HG03520 (cell line): ENCODE measurements around the gene SLC6A7.

Experiments used
- ATAC-seq: cut with Tn5 transposase; IDR thresholded peaks from one replicate; pipeline ENCODE4 v1.9.1; 2021; ENCODE audit warnings: mild to moderate bottlenecking, moderate library complexity; ENCODE audit not compliant: unreplicated experiment

The SLC6A7 gene

DNA sequence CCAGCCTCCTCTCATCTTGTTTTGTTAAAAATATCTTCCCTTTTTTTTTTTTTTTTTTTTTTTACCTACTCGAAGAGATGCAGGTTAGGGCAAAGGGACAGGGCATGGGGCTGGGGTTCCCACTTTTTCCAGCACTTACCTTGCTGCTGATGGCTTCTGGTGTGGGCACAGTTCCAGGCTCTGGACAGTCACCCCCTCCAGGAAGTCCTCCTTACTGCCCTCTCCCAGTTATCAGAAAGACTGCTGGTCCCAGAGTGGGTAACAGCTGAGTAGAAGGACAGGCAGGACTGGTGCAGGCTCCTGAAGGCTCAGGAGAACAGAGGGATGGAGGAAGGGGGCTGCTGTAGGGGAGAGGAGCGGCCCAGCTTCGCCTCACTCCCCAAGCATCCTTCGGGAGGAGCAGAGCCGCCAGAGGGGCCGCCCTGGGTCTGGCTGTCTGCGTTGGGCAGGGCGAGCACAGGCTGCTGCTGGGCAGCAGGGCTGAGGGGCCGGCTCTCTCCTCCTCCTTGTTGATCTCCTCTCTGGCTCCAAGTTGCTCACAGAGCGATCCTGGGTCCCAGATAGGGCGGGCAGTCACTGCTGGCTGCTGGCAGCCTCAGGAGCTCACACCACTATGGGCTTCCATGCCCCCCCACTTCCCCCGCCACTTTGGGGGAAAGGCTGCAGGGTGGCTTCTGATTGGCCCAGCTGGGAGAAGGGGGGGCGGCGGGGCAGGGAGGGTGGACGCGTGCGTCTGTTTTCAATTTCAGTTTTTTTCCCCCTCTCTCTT is 34.4 kb upstream of the SLC6A7 start, which contains the start of gene PDGFRB:
Gene PDGFRB (minus strand): TSS at position 588 of the 769 bp plus-strand sequence. CDS start 18,798 bp downstream, outside the sequence.
- no peak for ATAC-seq

DNA sequence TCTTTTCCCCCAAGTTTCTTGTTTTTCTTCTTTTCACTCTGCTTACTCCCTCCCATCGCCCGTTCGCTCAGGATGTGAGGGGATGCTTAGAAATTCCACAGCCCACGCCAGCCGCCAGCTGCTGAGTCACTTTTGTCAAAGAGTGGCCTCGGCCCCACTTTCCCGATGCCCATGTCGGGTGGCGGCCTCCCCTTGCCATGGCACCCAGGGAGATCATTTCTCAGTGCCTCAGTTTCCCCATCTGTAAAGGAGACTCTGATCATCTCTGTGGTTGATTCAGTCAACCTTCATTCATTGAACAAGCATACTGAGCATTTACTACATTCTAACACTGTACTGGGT is 33.9 kb upstream of the SLC6A7 start:
- no peak for ATAC-seq

DNA sequence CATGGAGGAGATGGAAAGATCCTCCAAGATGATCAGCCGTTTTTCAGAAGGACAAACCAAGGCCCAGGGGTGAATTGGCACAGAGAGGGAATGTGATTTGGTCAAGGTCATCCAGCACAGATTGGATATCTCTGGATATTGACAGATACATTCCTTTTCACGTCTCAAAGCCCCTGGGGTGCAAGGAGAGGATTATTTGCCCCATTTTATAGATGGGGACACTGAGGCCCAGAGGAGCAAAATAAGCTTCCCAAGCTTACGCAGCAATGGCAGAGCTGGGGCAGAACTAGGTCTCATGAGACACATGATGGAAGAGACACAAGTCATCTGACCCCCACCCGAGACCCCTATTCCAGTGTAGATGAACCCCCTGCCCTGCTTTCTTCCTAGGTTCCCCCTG is 33.3 kb upstream of the SLC6A7 start:
- no peak for ATAC-seq

DNA sequence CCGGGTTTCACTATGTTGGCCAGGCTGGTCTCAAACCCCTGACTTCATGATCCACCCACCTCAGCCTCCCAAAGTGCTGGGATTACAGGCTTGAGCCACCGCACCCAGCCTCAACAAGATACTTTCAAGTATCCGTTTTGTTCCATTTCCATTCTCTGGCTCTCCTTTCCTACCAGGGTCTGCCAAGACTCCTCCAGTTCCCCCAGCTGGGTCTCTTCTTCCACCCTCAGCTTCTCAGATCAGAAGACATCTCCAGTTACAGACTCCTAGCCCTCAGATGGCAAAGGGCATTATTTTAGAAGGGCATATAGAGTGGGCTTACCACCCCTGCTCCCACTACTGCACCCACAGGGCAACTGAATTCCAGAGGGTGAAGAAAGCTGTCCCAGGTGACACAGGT is 32.7 kb upstream of the SLC6A7 start:
- ATAC-seq, result no peak

DNA sequence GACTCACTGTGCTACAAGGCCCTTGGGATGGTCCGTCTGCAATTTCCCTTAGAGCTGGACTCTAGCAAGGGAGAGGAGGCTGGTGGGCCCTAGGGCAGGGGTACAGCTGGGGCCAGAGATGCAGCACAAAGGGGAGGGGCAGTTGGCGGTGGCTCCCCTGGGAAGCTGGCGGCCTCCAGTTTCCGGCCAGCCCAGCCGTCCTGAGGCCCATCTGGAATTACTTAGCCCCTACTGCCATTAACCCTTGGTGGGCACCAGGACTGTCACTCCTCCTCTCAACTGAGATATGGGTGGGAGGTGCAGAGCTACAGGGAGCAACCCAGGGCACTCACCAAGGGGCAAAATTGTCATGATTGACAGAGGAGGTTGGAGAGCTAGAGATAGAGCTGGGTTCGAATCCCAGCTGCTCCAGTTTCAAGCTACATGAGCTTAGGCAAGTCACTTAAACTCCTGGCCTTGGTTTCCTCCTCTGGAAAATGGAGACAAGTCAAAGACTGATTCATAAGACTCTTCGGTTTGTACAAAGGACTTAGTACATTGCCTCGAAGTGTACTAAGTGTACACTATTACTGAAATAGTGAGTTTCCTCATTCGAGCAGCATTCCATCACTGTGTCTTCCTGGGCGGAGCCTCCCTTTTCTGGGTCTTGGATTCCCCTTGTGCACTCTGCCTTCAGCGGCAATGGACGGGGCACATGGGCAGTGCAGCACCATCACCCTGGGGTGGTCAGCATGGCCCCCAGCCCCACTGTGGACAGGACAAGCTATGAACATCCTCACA is 31.5 kb upstream of the SLC6A7 start:
- no peak for ATAC-seq

DNA sequence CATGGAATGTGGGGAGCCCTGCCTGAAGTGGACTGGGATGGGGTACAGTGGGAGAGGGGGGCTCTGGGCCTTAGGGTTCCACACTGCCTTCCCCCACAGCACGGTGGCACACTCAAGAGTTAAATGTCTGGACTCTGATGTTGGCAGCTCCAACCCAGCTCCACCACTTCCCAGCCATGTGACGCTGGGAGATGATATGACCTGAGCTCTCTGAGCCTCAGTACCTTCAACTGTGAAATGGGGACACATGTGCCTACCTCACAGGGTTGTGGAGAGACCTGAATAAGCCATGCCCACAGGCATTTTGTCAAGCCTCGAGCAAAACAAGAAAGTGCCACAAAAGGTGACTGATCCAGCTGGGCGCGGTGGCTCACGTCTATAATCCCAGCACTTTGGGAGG is 30.8 kb upstream of the SLC6A7 start:
- no peak for ATAC-seq

DNA sequence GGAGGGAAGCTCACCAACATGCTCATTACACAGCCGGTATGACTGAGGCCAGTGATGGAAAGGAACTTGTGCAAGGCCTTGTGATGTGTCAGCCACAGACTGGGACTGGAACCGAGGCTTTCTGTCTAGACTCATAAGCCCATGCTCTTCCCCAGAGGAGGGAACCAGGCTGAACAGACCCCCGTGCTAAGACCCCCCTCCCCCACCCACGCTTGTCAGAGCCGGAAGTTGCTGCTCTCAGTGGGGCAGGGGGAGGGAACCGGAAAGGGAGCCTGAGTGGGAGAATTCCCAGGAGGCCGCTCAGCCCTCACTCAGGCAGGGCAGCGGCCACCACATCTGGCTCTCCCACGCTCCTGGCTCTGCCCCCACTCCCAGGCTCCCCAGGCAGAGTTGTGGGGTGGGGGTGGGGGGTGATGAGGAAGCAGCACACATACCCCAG is 30.1 kb upstream of the SLC6A7 start:
- no peak for ATAC-seq

DNA sequence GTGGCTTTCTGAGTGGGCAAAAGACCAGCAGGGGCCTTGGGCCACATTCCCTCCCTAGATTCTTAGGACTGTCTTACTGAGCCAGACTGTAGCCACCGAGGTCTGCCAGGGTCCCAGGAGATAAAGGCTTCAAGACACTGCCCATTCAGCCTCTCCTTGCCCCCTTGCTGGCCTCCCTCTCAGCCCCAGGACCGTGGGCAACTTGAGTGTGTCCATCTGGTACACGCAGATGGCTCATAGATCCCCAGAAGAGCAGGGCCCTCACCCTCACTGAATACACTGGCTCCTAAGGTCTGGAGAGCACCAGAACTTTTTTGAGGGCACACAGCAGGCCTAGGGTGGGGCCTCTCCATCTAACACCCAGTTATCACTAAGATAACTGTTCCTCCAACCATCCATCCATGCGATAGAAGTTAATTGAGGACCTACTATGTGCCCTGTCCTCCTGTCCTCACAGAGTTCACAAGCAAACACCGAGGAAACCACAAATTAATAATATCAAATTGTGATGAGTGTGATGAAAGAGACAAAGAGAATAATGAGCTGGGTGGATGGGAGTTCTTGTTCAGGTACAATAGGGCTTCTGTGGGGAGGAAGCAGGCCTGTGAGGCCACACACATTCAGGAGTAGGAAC is 29.3 kb upstream of the SLC6A7 start:
- no peak for ATAC-seq

DNA sequence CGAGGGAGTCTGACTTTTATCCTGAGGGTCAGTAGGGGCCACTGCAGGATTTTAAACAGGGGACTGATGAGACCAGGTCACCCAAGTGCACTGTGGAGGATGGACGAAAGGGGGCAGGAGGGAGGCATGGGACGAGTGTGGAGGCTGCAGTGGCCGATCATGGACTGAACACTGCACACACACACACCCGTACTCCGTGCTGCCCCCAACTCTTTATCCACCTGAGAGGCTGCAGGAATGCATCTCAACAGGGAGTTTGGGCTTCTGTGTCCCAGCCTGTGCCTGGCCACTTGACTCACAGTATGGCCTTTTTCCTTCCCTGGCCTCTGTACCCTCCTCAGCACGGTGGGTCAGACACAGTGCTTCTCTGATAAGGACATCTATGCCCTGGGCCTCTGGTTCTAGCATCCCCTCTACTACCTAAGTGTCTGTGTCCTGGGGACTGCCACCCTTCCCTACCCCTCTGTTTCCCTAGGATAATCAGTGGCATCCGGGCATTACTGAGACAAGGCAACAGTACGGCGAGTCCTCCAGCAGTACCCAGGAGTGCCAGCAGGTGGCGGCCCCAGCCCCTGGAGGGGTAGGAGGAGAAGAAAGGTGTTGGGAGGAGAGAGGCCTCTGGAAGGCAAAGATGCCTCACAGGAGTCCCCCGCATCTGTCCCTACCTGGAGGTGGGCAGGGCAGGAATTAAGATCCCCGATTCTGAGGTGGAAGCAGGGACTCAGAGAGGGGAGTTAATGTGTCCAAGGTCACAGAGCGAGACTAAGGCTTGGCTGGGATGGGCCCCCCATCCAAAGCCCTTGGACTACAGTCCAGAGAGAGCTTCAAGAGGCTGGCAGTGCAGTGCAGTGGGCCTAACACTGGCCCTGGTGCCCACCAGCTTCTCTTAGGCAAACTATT is 28.4 kb upstream of the SLC6A7 start:
- ATAC-seq, result peak; percentile 70

DNA sequence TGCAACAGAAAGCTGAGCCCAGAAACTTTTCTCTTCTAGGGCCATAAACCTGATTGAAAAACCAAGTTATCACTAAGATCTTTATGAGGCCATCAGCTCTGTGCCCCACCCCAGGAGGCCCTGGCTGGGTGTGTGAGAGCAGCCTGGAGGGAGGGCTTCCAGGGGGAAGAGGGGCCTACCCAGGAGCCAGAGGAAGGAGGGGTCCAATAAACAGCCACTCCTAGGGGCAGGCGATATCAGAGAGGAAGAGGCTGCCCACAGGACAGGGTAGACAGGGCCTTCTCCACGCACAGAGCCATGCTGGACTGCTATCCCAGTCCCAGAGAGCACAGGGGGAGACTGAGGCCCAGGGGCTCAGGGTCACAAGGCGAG is 27.7 kb upstream of the SLC6A7 start:
- ATAC-seq, result no peak

DNA sequence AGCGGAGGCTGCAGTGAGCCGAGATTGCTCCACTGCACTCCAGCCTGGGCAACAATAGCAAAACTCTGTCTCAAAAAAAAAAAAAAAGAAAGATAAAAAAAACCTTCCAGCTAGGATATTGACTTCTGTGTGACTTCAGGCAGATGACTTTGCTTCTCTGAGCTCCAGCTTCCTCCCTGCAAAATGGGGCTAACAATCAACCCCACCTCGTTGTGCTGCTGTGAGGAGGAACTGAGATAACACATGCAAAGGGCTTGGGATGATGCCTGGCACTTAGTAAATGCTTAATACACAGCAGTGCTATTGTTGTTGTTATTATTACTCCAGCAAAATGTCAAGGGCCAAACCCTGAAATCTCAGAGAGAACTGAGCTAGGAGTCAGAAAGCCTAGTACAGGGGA is 26.8 kb upstream of the SLC6A7 start:
- no peak for ATAC-seq

DNA sequence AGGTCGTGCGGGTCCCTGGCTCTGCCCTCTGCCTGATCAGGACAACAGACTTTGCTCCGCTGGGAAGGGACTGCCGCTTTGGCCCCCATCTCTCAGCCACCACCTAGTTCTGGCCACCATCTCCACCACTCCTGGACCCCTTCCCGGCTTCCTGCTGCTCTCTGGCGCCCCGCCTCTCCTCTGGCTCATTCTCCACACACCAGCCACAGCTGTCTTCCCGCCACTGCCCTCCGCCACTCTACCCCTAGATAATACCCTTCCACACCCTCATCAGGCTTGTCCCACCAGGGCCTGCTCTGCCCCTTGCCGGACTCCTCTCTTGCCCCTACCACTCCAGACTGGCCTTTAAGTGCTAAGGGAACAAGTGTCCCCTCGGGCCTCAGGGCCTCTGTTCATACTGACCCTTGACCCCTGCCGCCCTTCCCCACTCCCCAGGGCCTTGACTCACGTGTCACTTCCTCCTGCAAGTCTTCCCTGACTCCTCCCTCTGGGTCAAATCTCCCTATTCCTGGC is 26.3 kb upstream of the SLC6A7 start:
- ATAC-seq, result no peak

DNA sequence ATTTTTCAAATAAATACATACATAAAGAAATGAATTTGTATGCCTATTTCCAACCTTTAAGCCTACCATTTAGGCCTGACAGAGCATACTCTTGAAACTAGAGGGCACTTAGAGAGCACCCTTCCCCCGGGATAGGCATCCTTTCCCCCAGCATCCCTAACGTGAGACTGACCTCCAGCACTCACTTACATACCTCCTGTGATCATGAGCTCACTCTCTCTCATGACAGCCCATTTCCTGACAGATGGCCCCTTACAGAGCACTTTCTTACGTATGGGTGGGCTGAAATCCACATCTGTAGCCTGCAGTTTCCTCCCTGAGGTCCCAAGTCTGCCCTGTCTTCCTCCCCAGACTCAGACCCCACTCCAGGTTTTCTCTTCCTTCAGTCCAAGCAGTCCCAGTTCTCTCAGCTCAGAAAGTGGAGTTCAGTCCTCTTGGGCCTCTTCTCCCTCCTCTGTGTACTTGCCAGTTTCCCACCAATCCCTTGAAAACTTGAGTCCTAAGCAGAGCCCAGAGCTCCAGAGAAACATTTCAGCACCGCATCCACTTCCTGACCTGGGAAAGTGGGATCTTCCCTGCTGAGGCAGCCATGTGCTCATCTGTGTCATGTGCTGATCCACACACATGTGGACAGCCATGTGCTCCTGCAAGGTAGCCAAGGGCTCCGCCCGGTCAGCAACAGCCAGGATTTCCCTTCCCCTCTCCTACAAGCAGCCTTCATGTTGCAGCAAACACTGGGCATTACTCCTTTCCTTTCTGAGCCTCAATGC is 25.5 kb upstream of the SLC6A7 start:
- ATAC-seq, result no peak

DNA sequence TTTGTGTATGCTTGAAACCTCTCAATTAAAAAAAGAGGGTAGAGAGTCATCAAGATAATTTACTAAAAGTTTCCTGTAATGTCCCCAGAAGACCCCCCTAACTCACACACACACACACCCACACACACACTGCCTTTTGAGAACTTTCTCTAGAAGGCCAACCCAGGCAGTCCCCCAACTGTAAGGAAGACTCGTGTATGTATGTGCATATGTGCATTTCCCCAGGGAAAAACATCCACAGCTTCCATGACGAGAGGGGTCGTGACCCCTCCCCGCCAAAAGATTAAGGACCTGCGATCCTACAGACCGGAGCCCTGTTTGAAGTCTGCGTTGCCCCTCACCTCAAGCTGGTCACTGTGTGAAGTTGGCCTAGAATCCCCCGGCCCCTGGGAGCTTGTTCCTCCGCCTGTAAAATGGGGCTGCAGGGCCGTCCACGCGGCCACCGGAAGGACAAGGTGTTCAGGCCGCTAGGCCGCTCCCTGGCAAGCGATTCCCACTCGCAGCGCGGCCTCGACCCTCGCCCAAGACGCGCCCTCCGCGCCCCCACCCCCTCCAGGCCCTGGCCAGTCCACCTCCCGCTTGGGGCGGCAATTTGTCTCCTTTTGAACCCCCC is 23.7 kb upstream of the SLC6A7 start:
- ATAC-seq, result no peak

DNA sequence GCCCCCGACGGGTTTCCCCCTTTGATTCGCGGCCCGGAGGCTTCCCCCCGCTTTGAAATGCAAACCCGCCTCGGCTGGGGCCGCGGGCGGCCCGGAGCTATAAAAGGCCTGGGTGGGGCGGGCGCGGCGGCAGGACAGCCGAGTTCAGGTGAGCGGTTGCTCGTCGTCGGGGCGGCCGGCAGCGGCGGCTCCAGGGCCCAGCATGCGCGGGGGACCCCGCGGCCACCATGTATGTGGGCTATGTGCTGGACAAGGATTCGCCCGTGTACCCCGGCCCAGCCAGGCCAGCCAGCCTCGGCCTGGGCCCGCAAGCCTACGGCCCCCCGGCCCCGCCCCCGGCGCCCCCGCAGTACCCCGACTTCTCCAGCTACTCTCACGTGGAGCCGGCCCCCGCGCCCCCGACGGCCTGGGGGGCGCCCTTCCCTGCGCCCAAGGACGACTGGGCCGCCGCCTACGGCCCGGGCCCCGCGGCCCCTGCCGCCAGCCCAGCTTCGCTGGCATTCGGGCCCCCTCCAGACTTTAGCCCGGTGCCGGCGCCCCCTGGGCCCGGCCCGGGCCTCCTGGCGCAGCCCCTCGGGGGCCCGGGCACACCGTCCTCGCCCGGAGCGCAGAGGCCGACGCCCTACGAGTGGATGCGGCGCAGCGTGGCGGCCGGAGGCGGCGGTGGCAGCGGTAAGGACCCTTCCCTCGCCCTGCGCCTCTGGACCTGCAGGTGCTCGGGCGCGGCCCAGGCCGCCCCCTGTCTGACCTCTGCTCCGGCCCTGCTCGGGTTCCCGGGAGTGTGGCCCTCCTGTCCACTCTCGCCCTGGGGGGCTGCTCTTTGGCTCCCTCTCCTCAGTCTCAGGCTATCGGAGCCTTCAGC is 23.0 kb upstream of the SLC6A7 start, which contains the start of gene CDX1:
Gene CDX1 (plus strand): TSS at position 129 of the 862 bp plus-strand sequence. CDS start 99 bp downstream, at position 228.
- ATAC-seq, result no peak

DNA sequence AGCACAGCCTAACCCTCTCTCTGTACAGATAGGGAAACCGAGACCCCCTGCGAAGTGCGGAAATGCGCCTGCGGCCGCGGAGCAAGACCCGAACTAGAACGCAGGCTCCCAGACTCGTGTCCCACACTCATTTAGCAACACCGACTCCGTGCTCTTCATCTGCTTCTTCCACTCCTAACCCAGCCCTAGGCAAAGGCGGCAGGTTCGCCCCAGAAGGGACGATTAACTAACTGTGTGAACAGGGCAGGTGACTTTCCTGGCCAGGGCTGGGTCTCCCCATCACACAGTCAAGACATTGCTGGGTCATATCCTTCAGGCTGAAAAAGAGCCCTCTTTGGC is 22.4 kb upstream of the SLC6A7 start:
- no peak for ATAC-seq

DNA sequence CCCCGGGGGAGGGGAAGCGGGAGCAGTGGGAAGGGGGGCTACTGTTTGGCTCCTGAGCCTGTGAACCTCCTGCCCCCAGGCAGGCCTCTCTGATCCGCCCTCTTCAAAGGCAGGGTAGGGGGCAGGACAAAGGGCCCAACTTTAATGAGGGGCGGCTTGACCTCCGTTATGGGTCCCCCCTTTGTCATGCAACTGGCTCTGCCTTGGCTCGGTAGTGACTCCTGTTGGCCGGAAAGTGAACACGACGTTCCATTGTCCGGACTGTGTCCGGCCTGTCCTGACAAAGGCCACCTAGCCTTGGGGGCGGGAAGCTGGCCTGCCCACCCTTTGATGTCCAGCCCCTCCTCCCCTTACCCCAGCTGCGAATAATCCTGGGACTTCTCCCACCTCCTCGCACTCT is 22.0 kb upstream of the SLC6A7 start:
- ATAC-seq, result no peak

DNA sequence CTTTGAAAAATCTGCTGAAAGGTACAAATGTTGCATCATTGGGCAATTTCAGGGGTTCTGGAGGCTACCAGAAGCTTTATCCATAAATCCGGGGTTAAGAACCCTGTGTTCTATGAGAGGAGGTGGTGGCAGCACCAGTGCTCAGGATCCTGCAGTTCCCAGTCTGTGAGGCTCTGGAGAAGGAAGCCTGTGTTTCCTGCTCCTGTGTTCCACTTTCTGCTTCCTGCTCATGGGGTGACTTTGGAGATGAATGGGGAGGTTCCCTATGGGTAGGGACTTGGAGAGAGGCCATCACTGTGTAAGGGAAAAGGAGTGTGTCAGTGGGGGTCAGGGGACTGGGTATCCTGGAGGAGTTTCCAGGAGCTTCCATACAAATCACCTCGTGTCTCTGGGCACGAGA is 21.0 kb upstream of the SLC6A7 start:
- no peak for ATAC-seq

DNA sequence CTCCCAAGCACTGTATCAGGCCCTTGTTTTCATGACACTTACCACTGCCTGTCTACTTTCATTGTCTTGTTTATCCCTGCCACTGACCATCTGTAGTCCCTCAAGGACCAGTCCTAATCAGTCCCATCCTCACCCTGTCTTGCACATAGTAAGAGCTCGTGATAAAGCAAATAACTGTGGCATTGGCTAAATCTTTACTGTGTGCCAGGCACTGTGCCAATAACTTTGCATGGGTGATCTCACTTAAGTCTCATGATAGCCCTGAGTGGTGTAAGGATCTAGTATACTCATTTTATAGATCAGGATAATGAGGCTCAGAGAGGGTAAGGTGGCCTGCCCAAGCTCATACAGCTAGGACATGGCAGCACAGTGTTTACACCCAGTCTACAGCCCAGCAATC is 17.7 kb upstream of the SLC6A7 start:
- ATAC-seq, result no peak
